GM23338 (cell line): Measurements from ENCODE around the gene HHEX. TPM values are rescaled to one million over a fixed set of nuclear protein-coding genes. Genes with fewer than 3 reads are reported as not detected.

Source experiments
- ATAC-seq: fragments of 200-7000 bp; cut with Tn5 transposase; 3 replicates; pipeline ENCODE4 v1.9.1; 2020
- DNase-seq: peaks from one replicate; pipeline ENCODE4 v3.0.0-alpha.2; 2015; ENCODE audit warnings: low spot score
- H2AFZ ChIP-seq: fragments of 200-600 bp; sonication (generic); 2 replicates; pipeline ENCODE4 v1.8.0; 2016; ENCODE audit warnings: antibody characterized with exemption, mild to moderate bottlenecking, moderate library complexity
- H3F3A ChIP-seq: fragments of 200-600 bp; sonication (generic); replicated peaks from 2 replicates; pipeline ENCODE4 v1.8.0; 2017; ENCODE audit warnings: antibody characterized with exemption, mixed run types, low read depth
- H3K27ac ChIP-seq: fragments of 200-600 bp; sonication (generic); 2 replicates; pipeline ENCODE4 v1.6.1; 2016; ENCODE audit warnings: low read depth
- H3K27me3 ChIP-seq: fragments of 200-600 bp; sonication (generic); 2 replicates; pipeline ENCODE4 v1.8.0; 2016; ENCODE audit warnings: mild to moderate bottlenecking, mixed run types, moderate library complexity; ENCODE audit not compliant: insufficient read depth
- H3K36me3 ChIP-seq: fragments of 200-600 bp; sonication (generic); 2 replicates; pipeline ENCODE4 v1.8.0; 2016; ENCODE audit warnings: mild to moderate bottlenecking; ENCODE audit not compliant: insufficient read depth
- H3K4me1 ChIP-seq: fragments of 200-600 bp; sonication (generic); 2 replicates; pipeline ENCODE4 v1.8.0; 2016; ENCODE audit warnings: mild to moderate bottlenecking, moderate library complexity; ENCODE audit not compliant: insufficient read depth
- H3K4me2 ChIP-seq: fragments of 200-600 bp; sonication (generic); 2 replicates; pipeline ENCODE4 v1.7.1; 2017; ENCODE audit warnings: mixed run types
- H3K4me3 ChIP-seq: fragments of 200-600 bp; sonication (generic); 2 replicates; pipeline ENCODE4 v1.6.1; 2016; ENCODE audit warnings: mixed run types
- H3K79me2 ChIP-seq: fragments of 200-600 bp; sonication (generic); replicated peaks from 2 replicates; pipeline ENCODE4 v1.8.0; 2017; ENCODE audit warnings: mild to moderate bottlenecking; ENCODE audit not compliant: insufficient read depth
- H3K9me2 ChIP-seq: fragments of 200-600 bp; sonication (generic); 2 replicates; pipeline ENCODE4 v1.8.0; 2017; ENCODE audit not compliant: insufficient read depth
- H4K20me1 ChIP-seq: fragments of 200-600 bp; sonication (generic); replicated peaks from 2 replicates; pipeline ENCODE4 v1.8.0; 2017; ENCODE audit warnings: mild to moderate bottlenecking; ENCODE audit not compliant: insufficient read depth
- H3K27ac Mint-ChIP-seq: 2 replicates; pipeline ENCODE4 v1.8.0; 2020; ENCODE audit warnings: inconsistent platforms, mild to moderate bottlenecking, moderate library complexity, mixed read lengths
- H3K27me3 Mint-ChIP-seq: 3 replicates; pipeline ENCODE4 v1.8.0; 2022; ENCODE audit warnings: low read depth, mild to moderate bottlenecking, moderate library complexity, mixed read lengths, inconsistent platforms; ENCODE audit not compliant: insufficient read depth, poor library complexity
- H3K36me3 Mint-ChIP-seq: 3 replicates; pipeline ENCODE4 v1.8.0; 2021; ENCODE audit warnings: low read depth, mild to moderate bottlenecking, inconsistent platforms, moderate library complexity, mixed read lengths
- H3K4me1 Mint-ChIP-seq: 3 replicates; pipeline ENCODE4 v1.8.0; 2020; ENCODE audit warnings: mild to moderate bottlenecking, inconsistent platforms, mixed read lengths
- H3K4me3 Mint-ChIP-seq: 3 replicates; pipeline ENCODE4 v1.8.0; 2021; ENCODE audit warnings: moderate library complexity, mild to moderate bottlenecking, inconsistent platforms, mixed read lengths
- H3K9me3 Mint-ChIP-seq: 3 replicates; pipeline ENCODE4 v1.8.0; 2020; ENCODE audit warnings: moderate library complexity, mild to moderate bottlenecking, inconsistent platforms, mixed read lengths
- EZH2phosphoT487 ChIP-seq: fragments of 200-600 bp; sonication (generic); IDR thresholded peaks from one replicate; pipeline ENCODE4 v1.8.1; 2018; ENCODE audit warnings: antibody characterized with exemption; ENCODE audit not compliant: unreplicated experiment
- JUNB ChIP-seq: IDR thresholded peaks from one replicate; pipeline ENCODE4 v1.6.1; 2016; ENCODE audit warnings: antibody characterized with exemption; ENCODE audit not compliant: unreplicated experiment
- NANOG ChIP-seq: IDR thresholded peaks from 2 replicates; pipeline ENCODE4 v1.6.1; 2016; ENCODE audit warnings: antibody characterized with exemption, borderline replicate concordance
- POLR2AphosphoS5 ChIP-seq: IDR thresholded peaks from 2 replicates; pipeline ENCODE4 v1.6.1; 2016; ENCODE audit warnings: antibody characterized with exemption, low read depth
- STAT1 ChIP-seq: IDR thresholded peaks from one replicate; pipeline ENCODE4 v1.6.1; 2016; ENCODE audit warnings: antibody characterized with exemption; ENCODE audit not compliant: unreplicated experiment
- polyA plus RNA-seq: library from polyadenylated mRNA; unstranded; fragments of >200 nt; fragmentation: Nextera tagmentation; extraction: Ambion mirVana; gene quantifications from 2 replicates; pipeline ENCODE4 v1.2.1, GENCODE V29; 2016
- total RNA-seq: library from RNA; depleted of rRNA; stranded (reverse); fragments of >200 nt; shearing (Covaris generic); gene quantifications from 2 replicates; pipeline ENCODE4 v1.2.3, GENCODE V29; 2014
- TF ChIP-seq, protein P1 (sequence below), 2 experiments: fragments of 200-600 bp in 1 of 2; sonication (generic) in 1 of 2; conservative IDR thresholded peaks; 2 replicates each; pipeline versions ENCODE4 v1.5.1 to v1.6.1; 2016 to 2017; ENCODE audit warnings: antibody characterized with exemption in 2 of 2, low read depth in 2 of 2, mild to moderate bottlenecking in 2 of 2, moderate library complexity in 1 of 2
- TF ChIP-seq, protein P2 (sequence below): IDR thresholded peaks from 2 replicates; pipeline ENCODE4 v1.6.1; 2016; ENCODE audit warnings: antibody characterized with exemption
- TF ChIP-seq, protein P3 (sequence below): IDR thresholded peaks from one replicate; pipeline ENCODE4 v1.6.1; 2018; ENCODE audit warnings: antibody characterized with exemption; ENCODE audit not compliant: unreplicated experiment
- TF ChIP-seq, protein P4 (sequence below): fragments of 250-450 bp; sonication (Bioruptor Pico); IDR thresholded peaks from 2 replicates; pipeline ENCODE4 v1.5.0; 2020; ENCODE audit warnings: mild to moderate bottlenecking, moderate library complexity

The HHEX gene
- total and polyA plus RNA-seq, 2 experiments from 2014 or later = 0.59 to 2.0 TPM

DNA sequence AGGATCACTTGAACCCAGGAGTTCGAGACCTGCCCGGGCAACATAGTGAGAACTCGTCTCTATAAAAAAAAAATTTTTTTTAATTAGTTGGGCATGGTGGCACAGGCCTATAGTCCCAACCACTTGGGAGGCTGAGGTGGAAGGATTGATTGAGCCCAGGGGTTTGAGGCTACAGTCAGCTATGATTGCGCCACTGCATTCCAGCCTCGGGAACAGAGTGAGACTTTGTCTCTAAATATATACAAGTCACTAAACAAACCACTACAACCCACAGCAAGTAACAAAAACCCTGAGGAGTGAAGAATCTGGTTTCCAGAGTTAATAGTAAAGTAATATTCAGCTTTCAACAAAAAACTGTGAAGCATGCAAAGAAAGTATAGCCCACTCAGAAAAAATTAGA, 32.7 kb upstream of the HHEX start (continued):
- TF ChIP-seq, protein P1, sequence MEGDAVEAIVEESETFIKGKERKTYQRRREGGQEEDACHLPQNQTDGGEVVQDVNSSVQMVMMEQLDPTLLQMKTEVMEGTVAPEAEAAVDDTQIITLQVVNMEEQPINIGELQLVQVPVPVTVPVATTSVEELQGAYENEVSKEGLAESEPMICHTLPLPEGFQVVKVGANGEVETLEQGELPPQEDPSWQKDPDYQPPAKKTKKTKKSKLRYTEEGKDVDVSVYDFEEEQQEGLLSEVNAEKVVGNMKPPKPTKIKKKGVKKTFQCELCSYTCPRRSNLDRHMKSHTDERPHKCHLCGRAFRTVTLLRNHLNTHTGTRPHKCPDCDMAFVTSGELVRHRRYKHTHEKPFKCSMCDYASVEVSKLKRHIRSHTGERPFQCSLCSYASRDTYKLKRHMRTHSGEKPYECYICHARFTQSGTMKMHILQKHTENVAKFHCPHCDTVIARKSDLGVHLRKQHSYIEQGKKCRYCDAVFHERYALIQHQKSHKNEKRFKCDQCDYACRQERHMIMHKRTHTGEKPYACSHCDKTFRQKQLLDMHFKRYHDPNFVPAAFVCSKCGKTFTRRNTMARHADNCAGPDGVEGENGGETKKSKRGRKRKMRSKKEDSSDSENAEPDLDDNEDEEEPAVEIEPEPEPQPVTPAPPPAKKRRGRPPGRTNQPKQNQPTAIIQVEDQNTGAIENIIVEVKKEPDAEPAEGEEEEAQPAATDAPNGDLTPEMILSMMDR (conservative IDR thresholded peaks at IDR 0.05; ENCODE audit: low read depth in 2 of 2) = no peak
- TF ChIP-seq, protein P2, sequence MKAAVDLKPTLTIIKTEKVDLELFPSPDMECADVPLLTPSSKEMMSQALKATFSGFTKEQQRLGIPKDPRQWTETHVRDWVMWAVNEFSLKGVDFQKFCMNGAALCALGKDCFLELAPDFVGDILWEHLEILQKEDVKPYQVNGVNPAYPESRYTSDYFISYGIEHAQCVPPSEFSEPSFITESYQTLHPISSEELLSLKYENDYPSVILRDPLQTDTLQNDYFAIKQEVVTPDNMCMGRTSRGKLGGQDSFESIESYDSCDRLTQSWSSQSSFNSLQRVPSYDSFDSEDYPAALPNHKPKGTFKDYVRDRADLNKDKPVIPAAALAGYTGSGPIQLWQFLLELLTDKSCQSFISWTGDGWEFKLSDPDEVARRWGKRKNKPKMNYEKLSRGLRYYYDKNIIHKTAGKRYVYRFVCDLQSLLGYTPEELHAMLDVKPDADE = no peak
- TF ChIP-seq, protein P3, sequence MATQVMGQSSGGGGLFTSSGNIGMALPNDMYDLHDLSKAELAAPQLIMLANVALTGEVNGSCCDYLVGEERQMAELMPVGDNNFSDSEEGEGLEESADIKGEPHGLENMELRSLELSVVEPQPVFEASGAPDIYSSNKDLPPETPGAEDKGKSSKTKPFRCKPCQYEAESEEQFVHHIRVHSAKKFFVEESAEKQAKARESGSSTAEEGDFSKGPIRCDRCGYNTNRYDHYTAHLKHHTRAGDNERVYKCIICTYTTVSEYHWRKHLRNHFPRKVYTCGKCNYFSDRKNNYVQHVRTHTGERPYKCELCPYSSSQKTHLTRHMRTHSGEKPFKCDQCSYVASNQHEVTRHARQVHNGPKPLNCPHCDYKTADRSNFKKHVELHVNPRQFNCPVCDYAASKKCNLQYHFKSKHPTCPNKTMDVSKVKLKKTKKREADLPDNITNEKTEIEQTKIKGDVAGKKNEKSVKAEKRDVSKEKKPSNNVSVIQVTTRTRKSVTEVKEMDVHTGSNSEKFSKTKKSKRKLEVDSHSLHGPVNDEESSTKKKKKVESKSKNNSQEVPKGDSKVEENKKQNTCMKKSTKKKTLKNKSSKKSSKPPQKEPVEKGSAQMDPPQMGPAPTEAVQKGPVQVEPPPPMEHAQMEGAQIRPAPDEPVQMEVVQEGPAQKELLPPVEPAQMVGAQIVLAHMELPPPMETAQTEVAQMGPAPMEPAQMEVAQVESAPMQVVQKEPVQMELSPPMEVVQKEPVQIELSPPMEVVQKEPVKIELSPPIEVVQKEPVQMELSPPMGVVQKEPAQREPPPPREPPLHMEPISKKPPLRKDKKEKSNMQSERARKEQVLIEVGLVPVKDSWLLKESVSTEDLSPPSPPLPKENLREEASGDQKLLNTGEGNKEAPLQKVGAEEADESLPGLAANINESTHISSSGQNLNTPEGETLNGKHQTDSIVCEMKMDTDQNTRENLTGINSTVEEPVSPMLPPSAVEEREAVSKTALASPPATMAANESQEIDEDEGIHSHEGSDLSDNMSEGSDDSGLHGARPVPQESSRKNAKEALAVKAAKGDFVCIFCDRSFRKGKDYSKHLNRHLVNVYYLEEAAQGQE = no peak
- no peak for TF ChIP-seq POLR2AphosphoS5
- no peak for TF ChIP-seq EZH2phosphoT487
- TF ChIP-seq JUNB = no peak
- TF ChIP-seq STAT1 = no peak

DNA sequence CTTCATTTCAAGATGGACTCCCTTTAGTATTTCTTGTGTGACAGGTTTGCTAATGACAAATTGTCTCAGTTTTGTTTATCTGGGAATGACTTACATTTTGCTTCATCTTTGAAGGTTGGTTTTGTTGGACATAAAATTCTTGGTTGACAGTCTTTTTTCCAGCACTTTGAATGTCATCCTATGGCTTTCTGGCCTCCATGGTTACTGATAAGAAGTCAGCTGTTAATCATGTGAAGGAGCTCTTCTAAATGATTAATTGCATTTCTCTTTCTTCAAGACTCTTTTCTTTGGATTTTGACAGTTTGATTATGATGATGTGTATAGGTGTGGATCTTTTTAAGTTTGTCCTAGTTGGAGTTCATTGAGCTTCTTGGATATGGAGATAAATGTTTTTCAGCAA, 26.9 kb upstream of the HHEX start:
- Histone ChIP-seq H4K20me1 (no peaks in the 10 kb centered on the region), H2AFZ (no peak overlapping the region), H3K4me3 (no peak overlapping the region), H3K4me2 (no peak overlapping the region), H3K36me3 (no peaks in the 10 kb centered on the region), H3K27me3 (no peaks in the 10 kb centered on the region), H3K27ac (no peak overlapping the region), H3K79me2 (no peaks in the 10 kb centered on the region), H3K9me2 (no peaks in the 10 kb centered on the region), H3F3A (no peaks in the 10 kb centered on the region), H3K4me1 (no peaks in the 10 kb centered on the region)
- Mint-ChIP-seq H3K27ac (no peak overlapping the region), H3K9me3 (peaks cover 17% of the 10 kb centered on the region), H3K4me1 (no peaks in the 10 kb centered on the region), H3K27me3 (no peaks in the 10 kb centered on the region), H3K4me3 (no peak overlapping the region), H3K36me3 (no peaks in the 10 kb centered on the region)
- ATAC-seq = no peak
- no peak for DNase-seq
- TF ChIP-seq JUNB (no peak), NANOG (no peak), STAT1 (no peak)
- TF ChIP-seq, protein P3 = no peak
- TF ChIP-seq, protein P4, sequence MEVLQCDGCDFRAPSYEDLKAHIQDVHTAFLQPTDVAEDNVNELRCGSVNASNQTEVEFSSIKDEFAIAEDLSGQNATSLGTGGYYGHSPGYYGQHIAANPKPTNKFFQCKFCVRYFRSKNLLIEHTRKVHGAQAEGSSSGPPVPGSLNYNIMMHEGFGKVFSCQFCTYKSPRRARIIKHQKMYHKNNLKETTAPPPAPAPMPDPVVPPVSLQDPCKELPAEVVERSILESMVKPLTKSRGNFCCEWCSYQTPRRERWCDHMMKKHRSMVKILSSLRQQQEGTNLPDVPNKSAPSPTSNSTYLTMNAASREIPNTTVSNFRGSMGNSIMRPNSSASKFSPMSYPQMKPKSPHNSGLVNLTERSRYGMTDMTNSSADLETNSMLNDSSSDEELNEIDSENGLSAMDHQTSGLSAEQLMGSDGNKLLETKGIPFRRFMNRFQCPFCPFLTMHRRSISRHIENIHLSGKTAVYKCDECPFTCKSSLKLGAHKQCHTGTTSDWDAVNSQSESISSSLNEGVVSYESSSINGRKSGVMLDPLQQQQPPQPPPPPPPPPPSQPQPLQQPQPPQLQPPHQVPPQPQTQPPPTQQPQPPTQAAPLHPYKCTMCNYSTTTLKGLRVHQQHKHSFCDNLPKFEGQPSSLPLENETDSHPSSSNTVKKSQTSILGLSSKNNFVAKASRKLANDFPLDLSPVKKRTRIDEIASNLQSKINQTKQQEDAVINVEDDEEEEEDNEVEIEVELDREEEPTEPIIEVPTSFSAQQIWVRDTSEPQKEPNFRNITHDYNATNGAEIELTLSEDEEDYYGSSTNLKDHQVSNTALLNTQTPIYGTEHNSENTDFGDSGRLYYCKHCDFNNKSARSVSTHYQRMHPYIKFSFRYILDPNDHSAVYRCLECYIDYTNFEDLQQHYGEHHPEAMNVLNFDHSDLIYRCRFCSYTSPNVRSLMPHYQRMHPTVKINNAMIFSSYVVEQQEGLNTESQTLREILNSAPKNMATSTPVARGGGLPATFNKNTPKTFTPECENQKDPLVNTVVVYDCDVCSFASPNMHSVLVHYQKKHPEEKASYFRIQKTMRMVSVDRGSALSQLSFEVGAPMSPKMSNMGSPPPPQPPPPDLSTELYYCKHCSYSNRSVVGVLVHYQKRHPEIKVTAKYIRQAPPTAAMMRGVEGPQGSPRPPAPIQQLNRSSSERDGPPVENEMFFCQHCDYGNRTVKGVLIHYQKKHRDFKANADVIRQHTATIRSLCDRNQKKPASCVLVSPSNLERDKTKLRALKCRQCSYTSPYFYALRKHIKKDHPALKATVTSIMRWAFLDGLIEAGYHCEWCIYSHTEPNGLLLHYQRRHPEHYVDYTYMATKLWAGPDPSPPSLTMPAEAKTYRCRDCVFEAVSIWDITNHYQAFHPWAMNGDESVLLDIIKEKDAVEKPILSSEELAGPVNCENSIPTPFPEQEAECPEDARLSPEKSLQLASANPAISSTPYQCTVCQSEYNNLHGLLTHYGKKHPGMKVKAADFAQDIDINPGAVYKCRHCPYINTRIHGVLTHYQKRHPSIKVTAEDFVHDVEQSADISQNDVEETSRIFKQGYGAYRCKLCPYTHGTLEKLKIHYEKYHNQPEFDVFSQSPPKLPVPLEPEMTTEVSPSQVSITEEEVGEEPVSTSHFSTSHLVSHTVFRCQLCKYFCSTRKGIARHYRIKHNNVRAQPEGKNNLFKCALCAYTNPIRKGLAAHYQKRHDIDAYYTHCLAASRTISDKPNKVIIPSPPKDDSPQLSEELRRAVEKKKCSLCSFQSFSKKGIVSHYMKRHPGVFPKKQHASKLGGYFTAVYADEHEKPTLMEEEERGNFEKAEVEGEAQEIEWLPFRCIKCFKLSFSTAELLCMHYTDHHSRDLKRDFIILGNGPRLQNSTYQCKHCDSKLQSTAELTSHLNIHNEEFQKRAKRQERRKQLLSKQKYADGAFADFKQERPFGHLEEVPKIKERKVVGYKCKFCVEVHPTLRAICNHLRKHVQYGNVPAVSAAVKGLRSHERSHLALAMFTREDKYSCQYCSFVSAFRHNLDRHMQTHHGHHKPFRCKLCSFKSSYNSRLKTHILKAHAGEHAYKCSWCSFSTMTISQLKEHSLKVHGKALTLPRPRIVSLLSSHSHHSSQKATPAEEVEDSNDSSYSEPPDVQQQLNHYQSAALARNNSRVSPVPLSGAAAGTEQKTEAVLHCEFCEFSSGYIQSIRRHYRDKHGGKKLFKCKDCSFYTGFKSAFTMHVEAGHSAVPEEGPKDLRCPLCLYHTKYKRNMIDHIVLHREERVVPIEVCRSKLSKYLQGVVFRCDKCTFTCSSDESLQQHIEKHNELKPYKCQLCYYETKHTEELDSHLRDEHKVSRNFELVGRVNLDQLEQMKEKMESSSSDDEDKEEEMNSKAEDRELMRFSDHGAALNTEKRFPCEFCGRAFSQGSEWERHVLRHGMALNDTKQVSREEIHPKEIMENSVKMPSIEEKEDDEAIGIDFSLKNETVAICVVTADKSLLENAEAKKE (CRISPR knock-in tag) = no peak
